IMR-90 (cell line): ENCODE data around the gene CABCOCO1. TPM values are rescaled to one million over a fixed set of nuclear protein-coding genes. Genes with fewer than 3 reads are reported as not detected.
A peak's percentile ranks its signal among the peaks of the same experiment; 100 is the strongest.

ENCODE experiments used
- ATAC-seq: fragments of 200-7000 bp; cut with Tn5 transposase; 2 replicates; pipeline ENCODE4 v1.9.1; 2020; ENCODE audit warnings: low read depth, mild to moderate bottlenecking, moderate library complexity
- BruUV-seq: library from RNA; stranded (reverse); fragments of 400-500 nt; replicated peaks from 2 replicates; lab custom pipeline; 2021; lab: Mats Ljungman, UMichigan
- CTCF ChIA-PET: fragments of 300-600 bp; formaldehyde crosslinking; extraction: SDS; loops from one replicate; lab custom pipeline; 2021; ENCODE audit warnings: antibody characterized with exemption; lab: Yijun Ruan, JAX
- POLR2A ChIA-PET: fragments of 300-600 bp; sonication (Branson Sonifier 250); formaldehyde crosslinking; loops from one replicate; lab custom pipeline; 2022; ENCODE audit warnings: antibody characterized with exemption; ENCODE audit not compliant: unreplicated experiment; lab: Charles Lee
- DNase-seq: peaks from one replicate; pipeline ENCODE4 v3.0.0; 2013
- H2AFZ ChIP-seq: replicated peaks from 2 replicates; pipeline ENCODE3; 2013; ENCODE audit warnings: low read length, mild to moderate bottlenecking; ENCODE audit not compliant: poor library complexity
- H2AK5ac ChIP-seq: 2 replicates; pipeline ENCODE4 v1.6.1; 2013; ENCODE audit warnings: low read depth, low read length, inconsistent platforms
- H2AK9ac ChIP-seq: replicated peaks from 2 replicates; pipeline ENCODE3; 2013; ENCODE audit warnings: mild to moderate bottlenecking, low read depth, low read length, moderate library complexity; ENCODE audit not compliant: poor library complexity
- H2BK120ac ChIP-seq: 2 replicates; pipeline ENCODE4 v1.6.1; 2013; ENCODE audit warnings: low read depth, low read length, inconsistent platforms
- H2BK15ac ChIP-seq: 3 replicates; pipeline ENCODE4 v1.6.1; 2013; ENCODE audit warnings: low read depth, low read length, inconsistent platforms
- H2BK20ac ChIP-seq: 2 replicates; pipeline ENCODE4 v1.6.1; 2013; ENCODE audit warnings: low read depth, mild to moderate bottlenecking, inconsistent platforms, low read length, moderate library complexity
- H2BK5ac ChIP-seq: 2 replicates; pipeline ENCODE4 v1.6.1; 2013; ENCODE audit warnings: mild to moderate bottlenecking, low read depth, low read length, inconsistent platforms; ENCODE audit not compliant: poor library complexity, severe bottlenecking
- H3K14ac ChIP-seq: replicated peaks from 2 replicates; pipeline ENCODE4 v1.6.1; 2013; ENCODE audit warnings: low read depth, low read length, inconsistent platforms
- H3K18ac ChIP-seq: 2 replicates; pipeline ENCODE4 v1.6.1; 2013; ENCODE audit warnings: low read depth, low read length, control low read depth
- H3K23ac ChIP-seq: 2 replicates; pipeline ENCODE4 v1.6.1; 2013; ENCODE audit warnings: low read depth, low read length, inconsistent platforms
- H3K27ac ChIP-seq: 2 replicates; pipeline ENCODE4 v1.5.1; 2013; ENCODE audit warnings: mild to moderate bottlenecking, control low read depth, low read length; ENCODE audit not compliant: insufficient read depth
- H3K27me3 ChIP-seq: 2 replicates; pipeline ENCODE4 v1.6.1; 2013; ENCODE audit warnings: low read length; ENCODE audit not compliant: control insufficient read depth, insufficient read depth
- H3K36me3 ChIP-seq: 2 replicates; pipeline ENCODE4 v1.6.1; 2013; ENCODE audit warnings: low read length, mixed read lengths; ENCODE audit not compliant: control insufficient read depth, insufficient read depth
- H3K4ac ChIP-seq: 2 replicates; pipeline ENCODE4 v1.6.1; 2013; ENCODE audit warnings: low read depth, low read length, inconsistent platforms
- H3K4me1 ChIP-seq: 2 replicates; pipeline ENCODE4 v1.6.1; 2013; ENCODE audit warnings: low read length, mixed read lengths; ENCODE audit not compliant: control insufficient read depth, insufficient read depth
- H3K4me2 ChIP-seq: 2 replicates; pipeline ENCODE4 v1.6.1; 2013; ENCODE audit warnings: low read depth, mild to moderate bottlenecking, control low read depth, low read length, moderate library complexity
- H3K4me3 ChIP-seq: 2 replicates; pipeline ENCODE4 v1.5.1; 2013; ENCODE audit warnings: low read depth, mild to moderate bottlenecking, control low read depth, low read length, moderate library complexity; ENCODE audit not compliant: insufficient read depth
- H3K56ac ChIP-seq: 2 replicates; pipeline ENCODE4 v1.6.1; 2013; ENCODE audit warnings: low read length, inconsistent platforms; ENCODE audit not compliant: insufficient read depth; ENCODE audit errors: extremely low read depth
- H3K79me1 ChIP-seq, 2 experiments: 2 replicates each; pipeline ENCODE4 v1.6.1; 2013; ENCODE audit warnings: low read length in 2 of 2, inconsistent platforms in 1 of 2, low read depth in 1 of 2
- H3K9ac ChIP-seq: 2 replicates; pipeline ENCODE4 v1.6.1; 2013; ENCODE audit warnings: low read depth, low read length, control low read depth
- H3K9me1 ChIP-seq: 2 replicates; pipeline ENCODE4 v1.6.1; 2013; ENCODE audit warnings: low read length, inconsistent platforms; ENCODE audit not compliant: insufficient read depth
- H3K9me3 ChIP-seq: 2 replicates; pipeline ENCODE4 v1.6.1; 2013; ENCODE audit warnings: low read length; ENCODE audit not compliant: control insufficient read depth, insufficient read depth
- H4K20me1 ChIP-seq: 2 replicates; pipeline ENCODE4 v1.6.1; 2013; ENCODE audit warnings: low read length, inconsistent platforms; ENCODE audit not compliant: insufficient read depth
- H4K5ac ChIP-seq: 2 replicates; pipeline ENCODE4 v1.6.1; 2013; ENCODE audit warnings: mild to moderate bottlenecking, low read depth, low read length, control low read depth
- H4K8ac ChIP-seq, 2 experiments: 2 replicates each; pipeline ENCODE4 v1.6.1; 2013; ENCODE audit warnings: low read depth in 2 of 2, low read length in 2 of 2, control low read depth in 1 of 2, inconsistent platforms in 1 of 2
- H4K91ac ChIP-seq: 2 replicates; pipeline ENCODE4 v1.6.1; 2013; ENCODE audit warnings: low read depth, low read length, inconsistent platforms; ENCODE audit not compliant: insufficient read depth
- WGBS, 2 experiments: methylation state at CpG; one replicate each; pipeline versions ENCODE4 v1.1.5 to v1.1.7; 2013; ENCODE audit warnings: missing lambda C conversion rate in 2 of 2; ENCODE audit not compliant: insufficient read length in 1 of 2; ENCODE audit errors: extremely low coverage in 2 of 2; 5-methylcytosine and 5-hydroxymethylcytosine counted together
- dilution Hi-C: fragments of 300-500 bp; cut with HindIII; formaldehyde crosslinking; loops from one replicate; pipeline ENCODE4 v1.14.3; 2018; ENCODE audit warnings: low sequenced_read_pairs; ENCODE audit not compliant: unreplicated experiment
- in situ Hi-C: fragments of 300-500 bp; cut with MboI; formaldehyde crosslinking; loops from 3 replicates; pipeline ENCODE4 v1.14.3; 2019; ENCODE audit warnings: low sequenced_read_pairs, inconsistent platforms, mixed read lengths
- intact Hi-C: fragments of 100-400 bp; cut with micrococcal nuclease; formaldehyde crosslinking; loops from 2 replicates; pipeline ENCODE4 v1.10.0; 2022
- polyA plus RNA-seq, 3 experiments: library from polyadenylated mRNA; depleted of rRNA; stranded (reverse); fragments of >200 nt; gene quantifications; 2 replicates each; pipeline ENCODE4 v1.2.3, GENCODE V29; 2012; ENCODE audit warnings: low replicate concordance in 1 of 3
- total RNA-seq: library from RNA; depleted of rRNA; stranded (reverse); fragments of >200 nt; gene quantifications from 2 replicates; pipeline ENCODE4 v1.2.3, GENCODE V29; 2012
- TF ChIP-seq, protein P1 (sequence below): fragments of 150-350 bp; IDR thresholded peaks from 2 replicates; pipeline ENCODE4 v1.6.1; 2017; ENCODE audit warnings: mild to moderate bottlenecking, antibody characterized with exemption, low read length, low read depth

CABCOCO1 gene
- total and polyA plus RNA-seq, 2 of the 4 experiments (the other 2 are of a cell fraction), result 0.18 to 0.31 TPM

DNA sequence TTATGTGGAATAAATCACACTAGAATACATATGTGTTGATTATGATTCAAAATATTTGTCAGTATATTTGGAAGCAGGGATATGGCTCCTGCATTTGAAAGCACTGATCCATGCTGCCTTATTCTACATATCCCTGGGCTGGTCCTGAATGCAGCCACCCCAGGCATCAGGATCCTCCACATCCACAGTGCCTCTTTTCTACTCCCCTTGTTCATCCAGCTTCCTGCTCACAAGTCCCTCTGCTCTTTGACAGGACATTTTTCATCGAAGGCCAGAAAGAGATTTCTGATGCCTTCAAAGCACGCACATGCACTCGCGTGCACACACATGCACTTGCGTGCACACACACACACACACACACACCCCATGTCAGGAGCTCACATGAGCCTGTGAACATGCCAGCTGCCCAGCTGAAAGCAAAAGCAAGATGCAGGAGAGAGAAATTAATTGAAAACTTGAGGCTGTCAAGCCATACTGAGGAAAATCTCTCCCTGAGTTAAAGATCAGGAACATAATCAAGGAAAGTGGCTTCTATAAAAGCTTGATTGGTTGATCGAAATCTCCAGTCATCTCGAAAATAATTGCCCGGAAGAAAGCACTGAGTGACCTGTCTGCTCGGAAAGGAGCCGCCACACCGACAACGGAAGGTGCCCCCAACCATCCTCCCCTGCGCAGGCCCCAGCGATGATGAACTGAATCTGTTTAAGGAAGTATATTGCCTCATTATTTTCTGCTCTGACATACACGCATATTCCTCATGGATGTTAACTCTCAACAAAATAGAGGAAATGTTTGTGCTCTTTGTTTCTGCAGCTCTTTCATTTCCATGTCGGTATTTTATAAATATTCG, 134.8 kb downstream of the CABCOCO1 start:
- H3K9me1 ChIP-seq, result peaks cover 13% of the 10 kb centered on the region; the same call in 1 of the 2 replicates
- H3K27me3 ChIP-seq, result no peaks in the 10 kb centered on the region
- H2AK9ac ChIP-seq, result no peak overlapping the region
- peak overlapping the region; percentile 47 for H3K4ac ChIP-seq
- DNase-seq (no peak), ATAC-seq (no peak)
- no TSS peak for BruUV-seq
- H3K27ac ChIP-seq, result no peak overlapping the region
- H3K56ac ChIP-seq, result no peak overlapping the region
- H4K8ac ChIP-seq, result no peak overlapping the region
- H3K79me1 ChIP-seq, result peaks cover 0 to 3% of the 10 kb centered on the region in 2 experiments; a peak in 1 of 4 replicates
- TF ChIP-seq, protein P1, sequence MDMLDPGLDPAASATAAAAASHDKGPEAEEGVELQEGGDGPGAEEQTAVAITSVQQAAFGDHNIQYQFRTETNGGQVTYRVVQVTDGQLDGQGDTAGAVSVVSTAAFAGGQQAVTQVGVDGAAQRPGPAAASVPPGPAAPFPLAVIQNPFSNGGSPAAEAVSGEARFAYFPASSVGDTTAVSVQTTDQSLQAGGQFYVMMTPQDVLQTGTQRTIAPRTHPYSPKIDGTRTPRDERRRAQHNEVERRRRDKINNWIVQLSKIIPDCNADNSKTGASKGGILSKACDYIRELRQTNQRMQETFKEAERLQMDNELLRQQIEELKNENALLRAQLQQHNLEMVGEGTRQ, result no peak
- H4K5ac ChIP-seq, result no peak overlapping the region
- intact Hi-C loops (no loop called here), in situ Hi-C loops (no loop called here), dilution Hi-C loops (no loop called here)
- H2AFZ ChIP-seq, result no peak overlapping the region
- peak overlapping the region; percentile 57 for H2BK20ac ChIP-seq
- no peak overlapping the region for H3K14ac ChIP-seq
- peak overlapping the region; percentile 56; the same call in 1 of the 2 replicates for H2BK120ac ChIP-seq
- no peak overlapping the region for H3K23ac ChIP-seq
- peak overlapping the region; percentile 81; the same call in 1 of the 2 replicates for H2AK5ac ChIP-seq
- no peak overlapping the region for H2BK5ac ChIP-seq
- peak overlapping the region; percentile 33; the same call in 1 of the 2 replicates for H3K18ac ChIP-seq
- peaks cover 9% of the 10 kb centered on the region for H3K4me1 ChIP-seq
- no peaks in the 10 kb centered on the region for H4K20me1 ChIP-seq
- no peaks in the 10 kb centered on the region for H3K9me3 ChIP-seq
- ChIA-PET CTCF (no interaction called here), POLR2A (no interaction called here)
- no peak overlapping the region for H3K4me3 ChIP-seq
- H3K9ac ChIP-seq, result no peak overlapping the region
- H2BK15ac ChIP-seq, result 0 out of 3 replicates have a peak overlapping the region, but pooled peaks have one; percentile 33
- no peak overlapping the region for H3K4me2 ChIP-seq
- 93% methylated on average over 5 of the region's 17 CpGs; no CpG with 5 or more reads in 1 of the 2 experiments for WGBS, 2 experiments
- H3K36me3 ChIP-seq, result no peaks in the 10 kb centered on the region
- peak overlapping the region; percentile 5 for H4K91ac ChIP-seq
